Measurements from ENCODE around the gene SARS2. TPM values are rescaled to one million over a fixed set of nuclear protein-coding genes. Genes with fewer than 3 reads are reported as not detected.

SARS2 gene
- total and polyA plus RNA-seq, 9 donors, result 5.0 to 20.6 (median 18.0) TPM

- no peak for DNase-seq
- intact Hi-C loops (cut with DNase I), result loop anchor here in 1 of 4 donors (5.0 kb wide), 1 partner anchor 531 kb away; the partner anchor contains the start of gene FAM98C
- no peaks in the 10 kb centered on the region for H3K9me3 ChIP-seq
- TF ChIP-seq EP300 (IDR thresholded peaks at IDR 0.05) (no peak), CTCF (IDR thresholded peaks at IDR 0.05) (no peak), POLR2A (IDR thresholded peaks at IDR 0.05) (no peak)
- no peaks in the 10 kb centered on the region for H3K36me3 ChIP-seq
- peaks cover 12% of the 10 kb centered on the region for H3K4me1 ChIP-seq (ENCODE audit: insufficient read depth)
- WGBS, 3 donors, result 53 to 80% (median 59%) methylated on average over 4 of the region's 4 CpGs
- H3K4me3 ChIP-seq, result no peak overlapping the region
- H3K27ac ChIP-seq, result no peak overlapping the region
- no peaks in the 10 kb centered on the region for H3K27me3 ChIP-seq
Measured at GRCh38 chr19:38933544-38933943, 3.0 kb upstream of the SARS2 start.

- intact Hi-C loops (cut with DNase I), result loop anchor here in 1 of 4 donors (5.0 kb wide), 1 partner anchor 530 kb away; the partner anchor contains the start of gene FAM98C
- 90% methylated on average over 29 of the region's 29 CpGs for WGBS, 3 donors
- peaks cover 12% of the 10 kb centered on the region for H3K4me1 ChIP-seq (ENCODE audit: insufficient read depth)
- H3K4me3 ChIP-seq, result no peak overlapping the region
- H3K27me3 ChIP-seq, result no peaks in the 10 kb centered on the region
- TF ChIP-seq CTCF (IDR thresholded peaks at IDR 0.05), result no peak
- TF ChIP-seq EP300 (IDR thresholded peaks at IDR 0.05), result no peak
- no peak for TF ChIP-seq POLR2A (IDR thresholded peaks at IDR 0.05)
- DNase-seq, result peak in 2 of 5 donors; percentile 44 to 50
- no peak overlapping the region for H3K27ac ChIP-seq
- no peaks in the 10 kb centered on the region for H3K36me3 ChIP-seq
- no peaks in the 10 kb centered on the region for H3K9me3 ChIP-seq
Measured at GRCh38 chr19:38932425-38933179, 2.0 kb upstream of the SARS2 start.

- intact Hi-C loops (cut with DNase I), result loop anchor here in 1 of 4 donors (5.0 kb wide), 1 partner anchor 529 kb away; the partner anchor contains the start of gene FAM98C
- no peak overlapping the region for H3K27ac ChIP-seq
- 12 to 28% (median 14%) methylated on average over 6 to 8 of the region's 8 CpGs for WGBS, 3 donors
Measured at GRCh38 chr19:38931521-38931793, 894 bp upstream of the SARS2 start.

More at GRCh38 chr19:38931521-38931793, 894 bp upstream of the SARS2 start:
- DNase-seq, result no peak
- no peaks in the 10 kb centered on the region for H3K9me3 ChIP-seq
- H3K36me3 ChIP-seq, result no peaks in the 10 kb centered on the region
- peak overlapping the region; percentile 91 for H3K4me3 ChIP-seq
- H3K4me1 ChIP-seq (ENCODE audit: insufficient read depth), result peaks cover 12% of the 10 kb centered on the region
- no peaks in the 10 kb centered on the region for H3K27me3 ChIP-seq
- no peak for TF ChIP-seq CTCF (IDR thresholded peaks at IDR 0.05)
- no peak for TF ChIP-seq EP300 (IDR thresholded peaks at IDR 0.05)
- no peak for TF ChIP-seq POLR2A (IDR thresholded peaks at IDR 0.05)

All from ovary (tissue), 9 donors.